GM19397 (cell line): ENCODE results near the gene EPB41L1.
"Not testable (repeated sequence)": the region's sequence is repeated elsewhere in the genome, so short reads cannot be mapped to it uniquely, and the experiment has no call there.

Experiments used
- ATAC-seq: cut with Tn5 transposase; IDR thresholded peaks from one replicate; pipeline ENCODE4 v1.9.1; 2021; ENCODE audit warnings: mild to moderate bottlenecking, moderate library complexity; ENCODE audit not compliant: unreplicated experiment

The EPB41L1 gene

DNA sequence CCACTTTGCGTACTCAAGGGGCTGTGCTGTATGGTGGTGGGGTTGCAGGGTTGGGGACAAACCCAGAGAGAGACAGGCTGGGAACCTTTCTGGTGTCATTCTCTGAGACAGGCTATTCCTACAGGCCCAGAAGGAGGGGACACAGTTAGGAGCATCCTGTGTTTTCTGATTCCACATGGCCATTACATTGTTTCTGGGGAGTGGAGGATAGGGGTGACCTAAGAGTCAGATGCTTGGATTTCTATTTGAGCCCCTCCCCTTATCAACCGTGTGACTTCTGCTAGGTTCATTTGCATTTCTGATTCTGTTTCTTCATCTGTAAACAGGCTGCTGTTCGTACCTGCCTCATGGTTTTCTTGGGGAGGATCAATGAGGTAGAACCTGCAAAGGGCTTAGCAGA lies 29.4 kb upstream of the EPB41L1 start:
- no peak for ATAC-seq

DNA sequence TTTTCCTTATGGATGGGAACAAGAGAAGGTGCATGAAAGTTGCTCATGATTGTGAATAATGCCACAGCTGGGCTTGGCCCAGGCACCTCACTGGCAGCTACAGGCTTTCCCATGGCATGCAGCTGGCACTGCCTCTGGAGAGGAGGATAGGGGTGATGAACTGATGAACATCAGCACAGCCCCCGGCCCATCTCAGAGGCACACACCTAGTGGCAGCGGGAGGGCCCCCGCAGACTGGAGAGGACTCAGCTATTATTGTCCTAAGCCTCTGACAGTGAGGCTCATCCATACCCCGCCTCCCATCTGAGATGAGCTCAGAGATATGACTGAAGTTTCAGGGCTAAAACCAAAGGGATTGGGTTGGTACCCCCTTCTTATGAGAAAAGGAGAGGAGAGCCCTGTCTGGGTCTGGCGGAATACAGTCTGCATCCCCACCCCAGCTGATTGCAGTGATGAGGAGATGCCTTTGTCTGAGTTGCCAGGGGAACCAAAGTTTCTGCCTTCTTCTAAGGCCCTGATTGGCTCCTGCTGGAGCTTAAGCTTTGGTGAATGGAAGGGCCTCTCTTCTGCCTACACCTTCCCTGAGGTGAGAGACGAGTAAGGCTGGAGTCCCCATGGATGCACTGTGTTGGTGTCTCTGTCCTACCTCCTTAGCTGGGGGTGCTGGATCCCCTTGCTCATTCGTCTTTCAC lies 27.6 kb upstream of the EPB41L1 start:
- no peak for ATAC-seq

- ATAC-seq = no peak
Observed at GRCh38 chr20:36128463-36129159, 25.9 kb upstream of the EPB41L1 start.

DNA sequence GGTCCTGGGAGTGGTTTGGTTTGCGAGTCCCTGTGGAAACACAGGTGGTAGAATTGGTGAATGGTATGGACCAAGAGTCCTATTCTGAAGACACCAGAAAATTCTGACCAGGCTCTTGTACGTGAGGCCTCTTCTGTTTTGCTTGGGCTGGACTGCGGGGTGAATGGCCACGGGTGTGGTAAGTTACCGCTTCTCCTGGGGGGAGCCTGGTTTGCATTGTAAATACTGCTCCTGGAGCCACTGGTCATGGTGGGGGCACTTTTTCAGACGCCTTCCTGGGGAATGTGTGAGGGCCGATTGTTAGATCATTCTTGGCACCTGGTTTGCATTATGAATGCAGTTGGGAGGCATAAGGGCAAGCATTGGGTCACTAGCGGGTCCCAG lies 25.4 kb upstream of the EPB41L1 start:
- no peak for ATAC-seq

- no peak for ATAC-seq
Observed at GRCh38 chr20:36130390-36130789, 24.1 kb upstream of the EPB41L1 start.

GRCh38 chr20:36132802-36133211 lies 21.7 kb upstream of the EPB41L1 start:
- no peak for ATAC-seq

GRCh38 chr20:36133821-36134220 lies 20.7 kb upstream of the EPB41L1 start:
- no peak for ATAC-seq

DNA sequence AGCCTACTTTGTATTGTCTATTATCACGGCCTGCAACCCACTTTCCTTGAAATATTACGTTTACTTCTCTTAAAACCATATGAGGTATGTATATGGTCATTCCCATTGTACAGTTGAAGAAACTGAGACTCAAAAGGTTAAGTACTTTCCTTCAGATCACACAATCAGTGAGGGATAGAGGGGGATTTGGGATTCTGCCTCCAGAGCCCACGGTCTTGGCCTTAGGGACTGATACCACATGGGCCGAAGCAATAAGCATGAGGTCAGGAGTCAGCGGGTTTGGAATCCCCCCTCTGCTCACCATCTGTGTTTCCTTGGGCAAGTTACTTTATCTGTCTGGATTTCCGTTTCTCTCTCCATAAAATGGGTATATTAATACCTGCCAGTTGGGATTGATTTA lies 19.4 kb upstream of the EPB41L1 start:
- no peak for ATAC-seq

GRCh38 chr20:36135821-36136220 lies 18.7 kb upstream of the EPB41L1 start:
- no peak for ATAC-seq

DNA sequence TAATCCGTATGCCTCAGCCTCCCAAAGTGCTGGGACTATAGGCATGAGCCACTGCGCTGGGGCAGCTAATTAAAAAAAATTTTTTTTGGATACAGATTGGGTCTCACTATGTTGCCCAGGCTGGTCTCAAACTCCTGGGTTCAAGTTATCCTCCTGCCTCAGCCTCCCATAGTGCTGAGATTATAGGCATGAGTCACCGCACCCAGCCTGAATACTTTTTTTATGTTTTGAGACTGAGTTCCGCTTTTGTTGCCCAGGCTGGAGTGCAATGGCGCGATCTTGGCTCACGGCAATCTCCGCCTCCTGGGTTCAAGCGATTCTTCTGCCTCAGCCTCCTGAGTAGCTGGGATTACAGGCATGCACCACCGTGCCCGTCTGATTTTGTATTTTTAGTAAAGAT lies 17.2 kb upstream of the EPB41L1 start:
- ATAC-seq = not testable (repeated sequence)

GRCh38 chr20:36141310-36141709 lies 13.2 kb upstream of the EPB41L1 start:
- ATAC-seq = no peak

- no peak for ATAC-seq
Observed at GRCh38 chr20:36144336-36144735, 10.2 kb upstream of the EPB41L1 start.

GRCh38 chr20:36145877-36146707 lies 8.4 kb upstream of the EPB41L1 start:
- ATAC-seq = no peak

- ATAC-seq = no peak
Observed at GRCh38 chr20:36147690-36148089, 6.8 kb upstream of the EPB41L1 start.

- ATAC-seq = no peak
Observed at GRCh38 chr20:36148439-36148838, 6.1 kb upstream of the EPB41L1 start.

DNA sequence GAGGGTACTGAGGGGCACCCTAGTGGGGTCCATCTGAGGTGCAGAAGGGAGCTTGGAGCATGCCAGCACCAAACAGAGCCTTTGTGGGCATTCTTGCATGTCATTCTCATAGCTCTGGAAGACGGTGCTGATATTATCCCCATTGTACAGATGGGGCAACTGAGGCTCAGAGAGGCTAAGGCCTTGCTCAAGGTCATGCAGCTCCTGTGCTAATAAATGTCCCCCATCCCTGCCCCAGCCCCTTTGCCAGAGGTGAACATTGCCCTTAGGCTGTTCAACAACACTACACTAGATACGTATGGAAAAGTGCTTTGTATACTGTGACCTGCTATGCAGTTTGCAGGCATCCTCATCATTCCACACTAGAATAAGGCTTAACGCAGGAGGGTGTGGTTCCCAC lies 5.5 kb upstream of the EPB41L1 start:
- ATAC-seq = no peak

- ATAC-seq = no peak
Observed at GRCh38 chr20:36149469-36149868, 5.1 kb upstream of the EPB41L1 start.

GRCh38 chr20:36150489-36150846 lies 4.1 kb upstream of the EPB41L1 start:
- no peak for ATAC-seq

DNA sequence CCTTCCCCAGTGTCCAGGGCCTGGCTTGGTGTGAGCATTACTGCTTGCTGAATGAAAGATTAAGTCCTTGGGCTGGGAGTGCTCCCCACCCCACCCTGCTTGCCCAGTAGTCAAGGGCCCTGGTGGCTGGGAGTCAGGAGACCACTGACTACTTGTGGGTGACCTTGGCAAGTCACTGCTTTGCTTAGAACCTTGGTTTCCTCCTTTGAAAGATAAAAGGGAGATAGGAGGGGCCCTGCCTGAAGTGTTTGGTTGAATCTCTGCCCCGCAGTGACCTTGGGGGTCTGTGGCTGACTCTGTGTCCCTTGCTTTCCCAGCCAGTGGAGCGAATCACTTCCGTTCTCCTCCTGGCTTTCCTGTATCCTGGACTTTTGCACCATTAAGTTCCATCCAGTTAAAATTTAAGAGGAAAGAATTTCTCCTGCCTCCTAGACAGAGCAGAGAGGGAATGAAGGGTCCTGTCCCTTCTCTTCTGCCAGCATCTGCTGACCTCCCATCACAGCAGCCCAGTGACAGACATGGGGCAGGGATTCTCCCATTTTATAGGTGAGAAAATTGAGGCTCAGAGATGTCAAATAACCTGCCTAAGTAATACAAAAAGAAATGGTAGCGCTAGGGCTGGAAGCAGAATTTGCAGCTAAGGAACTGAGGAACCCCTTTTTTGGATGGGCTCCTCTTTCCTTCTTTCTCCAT lies 3.5 kb upstream of the EPB41L1 start:
- no peak for ATAC-seq

DNA sequence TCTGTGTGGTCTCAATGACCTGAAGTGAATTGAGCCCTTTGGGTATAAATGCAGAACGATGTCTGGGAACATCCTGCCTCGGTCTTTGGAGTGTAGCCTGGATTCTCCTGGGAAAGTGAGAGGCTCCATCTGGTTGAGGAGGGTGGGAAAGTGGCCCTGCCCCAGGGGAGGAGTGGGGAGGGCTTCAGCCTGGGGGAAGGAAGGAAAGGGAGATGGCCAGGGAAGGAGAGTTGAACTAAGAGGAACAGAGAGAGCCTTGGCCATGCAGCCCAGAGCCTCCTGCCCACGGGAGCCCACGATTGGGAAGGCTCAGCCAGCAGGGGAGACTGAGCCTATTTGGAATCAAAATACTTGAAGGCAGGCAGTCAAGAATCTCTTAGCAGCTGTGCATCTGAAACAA lies 2.3 kb upstream of the EPB41L1 start:
- ATAC-seq = no peak

GRCh38 chr20:36153204-36153603 lies 1.3 kb upstream of the EPB41L1 start:
- no peak for ATAC-seq
